Measurements from ENCODE around the gene ACBD4.
"Not testable (repeated sequence)": the region's sequence is repeated elsewhere in the genome, so short reads cannot be mapped to it uniquely, and the experiment has no call there.

ACBD4 gene

DNA sequence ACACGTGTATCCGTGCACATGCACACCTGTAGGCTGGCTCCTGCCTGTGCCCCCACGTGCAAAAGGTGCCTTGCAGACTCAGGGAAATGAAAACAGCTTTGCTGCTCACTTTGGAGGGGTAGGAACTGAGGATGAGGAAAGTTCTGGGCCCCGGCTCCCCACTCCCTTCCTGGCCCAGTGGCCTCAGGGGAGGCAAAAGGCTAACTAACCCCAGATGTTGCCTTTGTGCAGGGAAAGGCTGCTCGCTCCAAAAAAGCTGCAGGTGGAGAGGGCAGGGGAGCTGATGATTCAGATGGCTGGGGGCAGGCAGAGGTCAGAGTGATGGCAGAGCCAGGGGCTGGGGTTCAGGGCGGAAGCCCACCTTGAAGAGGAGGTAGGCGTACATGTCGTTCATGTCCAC lies 15.5 kb upstream of the ACBD4 start:
- DNase-seq (ENCODE audit: low read depth): no peak

DNA sequence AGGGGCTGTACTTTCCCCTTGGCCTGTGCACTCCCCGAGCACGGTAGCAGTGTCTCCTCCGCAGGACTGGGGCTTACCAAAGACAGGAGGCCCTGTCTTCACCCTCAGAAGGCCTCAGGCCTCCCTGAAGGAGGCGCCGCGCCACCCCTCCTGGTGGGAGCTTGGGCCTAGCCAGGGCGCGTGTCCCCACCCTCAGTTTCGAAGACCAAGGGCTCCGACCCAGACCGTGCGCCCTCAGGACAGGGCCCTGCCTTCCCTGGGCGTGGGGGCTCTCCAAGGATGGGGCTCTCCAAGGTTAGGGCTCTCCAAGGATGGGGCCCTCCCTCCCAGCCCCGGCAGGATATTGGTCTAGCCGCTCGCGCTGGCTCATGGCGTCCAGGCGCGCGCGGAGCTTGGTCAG lies 14.9 kb upstream of the ACBD4 start:
- no peak for DNase-seq (ENCODE audit: low read depth)

DNA sequence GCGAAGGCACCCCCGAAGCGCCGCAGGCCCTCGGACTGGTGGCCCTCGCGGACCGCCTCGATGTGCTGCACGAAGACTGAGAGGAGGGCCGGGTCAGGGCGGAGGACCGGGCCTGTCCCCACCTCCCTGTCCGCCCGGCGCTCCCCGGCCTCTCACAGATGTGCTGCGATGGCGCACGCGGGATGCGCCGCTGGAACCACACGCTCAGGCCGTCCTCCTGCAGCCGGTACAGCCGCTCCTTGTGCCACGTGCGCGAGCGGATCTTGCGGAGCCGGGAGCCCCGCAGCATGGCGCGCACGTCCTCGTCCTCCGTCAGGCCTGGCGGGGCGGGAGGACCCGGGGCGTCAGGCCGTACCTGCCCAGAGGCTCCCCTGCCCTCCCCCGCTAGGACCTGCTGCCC lies 14.4 kb upstream of the ACBD4 start:
- DNase-seq (ENCODE audit: low read depth): no peak

DNA sequence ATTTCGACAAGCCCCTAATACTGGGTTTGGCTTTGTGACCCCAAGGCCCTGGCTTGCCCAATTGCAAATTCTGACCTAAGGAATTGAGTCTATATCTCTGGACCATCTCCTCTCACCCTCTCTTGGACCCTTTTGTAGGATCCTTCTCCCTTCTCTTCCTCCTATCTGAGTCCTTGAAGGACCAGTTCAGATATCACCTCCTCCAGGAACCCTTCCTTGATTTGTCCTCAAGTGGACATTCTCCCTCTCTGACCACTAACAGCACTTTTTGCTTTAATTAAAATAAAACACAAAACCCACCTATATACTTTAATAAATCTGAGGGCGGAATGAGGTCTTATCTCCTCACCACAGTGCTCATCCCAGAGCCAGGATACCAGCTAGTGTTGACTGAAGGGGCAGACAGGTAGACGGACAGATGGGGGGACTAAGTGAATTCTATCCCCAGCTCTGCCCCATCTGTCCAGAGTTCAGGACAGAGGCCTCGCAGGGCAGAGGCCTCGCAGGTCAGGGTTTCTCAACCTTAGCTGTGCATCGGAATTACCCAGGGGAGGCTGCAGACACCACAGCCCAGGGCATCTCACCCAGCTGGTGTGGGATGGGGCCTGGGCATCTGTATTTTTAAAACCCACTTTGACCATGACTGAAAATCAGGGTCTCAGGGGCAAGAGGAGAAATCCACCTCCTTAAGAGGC lies 12.3 kb upstream of the ACBD4 start:
- no peak for DNase-seq (ENCODE audit: low read depth)

- DNase-seq (ENCODE audit: low read depth): peak; percentile 64
Observed at GRCh38 chr17:45123930-45124796, 11.3 kb upstream of the ACBD4 start.

- DNase-seq (ENCODE audit: low read depth): not testable (repeated sequence)
Observed at GRCh38 chr17:45124797-45125122, 10.7 kb upstream of the ACBD4 start.

- DNase-seq (ENCODE audit: low read depth): no peak
Observed at GRCh38 chr17:45125509-45125908, 10.0 kb upstream of the ACBD4 start.

GRCh38 chr17:45127207-45127547 lies 8.3 kb upstream of the ACBD4 start:
- no peak for DNase-seq (ENCODE audit: low read depth)

DNA sequence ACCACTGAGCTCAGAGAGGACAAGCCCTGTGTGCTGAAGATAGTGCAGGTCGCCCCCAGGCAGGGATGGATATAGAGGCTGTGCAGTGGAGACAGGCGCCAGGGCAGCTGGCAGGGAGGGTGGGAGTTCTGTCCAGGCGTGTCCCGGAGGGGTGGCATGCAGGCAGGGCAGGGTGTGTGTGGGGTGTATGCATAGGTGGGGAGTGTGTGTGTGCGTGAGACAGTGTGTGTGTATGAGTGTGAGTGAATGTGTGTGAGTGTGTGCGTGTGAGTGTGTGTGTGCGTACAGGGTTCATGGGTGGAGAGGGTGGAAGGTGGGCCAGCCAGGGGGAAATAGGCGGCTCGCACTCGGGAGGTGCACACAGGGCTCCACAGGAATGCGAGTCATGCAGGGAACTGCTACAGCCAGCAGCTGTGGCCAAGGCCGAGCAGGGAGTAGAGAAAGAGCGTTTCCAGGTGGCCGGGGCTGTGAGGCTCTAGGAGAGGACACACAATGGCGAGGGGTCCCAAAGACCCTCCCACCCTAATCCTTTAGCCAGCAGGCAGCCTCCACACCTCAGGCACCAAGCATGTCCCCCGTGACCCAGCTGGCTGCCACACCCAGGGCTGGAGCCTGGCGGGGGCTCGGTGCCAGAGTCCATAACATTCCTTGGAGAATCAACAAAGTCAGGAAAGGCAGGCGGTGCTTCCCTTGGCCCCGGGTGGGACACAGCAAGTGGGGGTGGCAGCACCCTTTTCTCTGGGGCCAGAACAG lies 7.8 kb upstream of the ACBD4 start:
- no peak for DNase-seq (ENCODE audit: low read depth)

DNA sequence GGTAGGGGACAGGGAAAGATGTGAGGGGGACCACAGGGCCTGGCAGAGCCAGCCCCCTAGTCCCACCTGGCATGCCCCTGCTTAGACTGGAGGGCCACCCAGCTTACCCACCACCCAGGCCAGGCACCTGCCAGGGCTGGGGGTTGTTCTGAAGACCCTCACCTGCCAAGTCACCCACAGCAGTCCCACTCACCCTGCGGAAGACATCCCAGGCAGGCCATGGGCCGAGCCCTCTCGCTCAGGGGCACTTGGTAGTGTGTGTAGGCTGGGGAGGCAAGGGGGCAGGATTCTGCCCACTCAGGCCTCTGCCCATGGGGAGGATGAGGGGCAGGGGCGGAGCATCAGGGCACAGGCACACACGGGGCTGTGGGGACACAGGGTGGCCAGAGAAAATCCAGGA lies 7.2 kb upstream of the ACBD4 start:
- no peak for DNase-seq (ENCODE audit: low read depth)

DNA sequence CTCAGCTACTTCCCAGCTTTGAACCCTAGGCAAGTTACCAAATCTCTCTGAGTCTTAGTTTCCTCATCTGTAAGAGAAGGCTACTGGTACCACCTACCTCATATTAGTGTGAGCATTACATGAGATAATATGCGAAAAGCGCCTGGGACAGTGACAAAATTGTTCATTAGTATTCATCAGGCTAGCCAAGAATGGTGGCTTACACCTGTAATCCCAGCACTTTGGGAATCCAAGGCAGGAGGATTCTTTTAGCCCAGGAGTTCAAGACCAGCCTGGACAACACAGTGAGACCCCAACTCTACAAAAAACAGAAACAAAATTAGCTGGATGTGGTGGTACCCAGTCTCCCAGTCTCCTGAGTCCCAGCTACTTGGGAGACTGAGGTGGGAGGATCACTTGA lies 6.5 kb upstream of the ACBD4 start:
- no peak for DNase-seq (ENCODE audit: low read depth)

GRCh38 chr17:45129426-45129939 lies 6.0 kb upstream of the ACBD4 start:
- peak; percentile 54 for DNase-seq (ENCODE audit: low read depth)

GRCh38 chr17:45129940-45130680 lies 5.4 kb upstream of the ACBD4 start:
- no peak for DNase-seq (ENCODE audit: low read depth)

GRCh38 chr17:45130681-45131615 lies 4.5 kb upstream of the ACBD4 start:
- DNase-seq (ENCODE audit: low read depth): no peak

GRCh38 chr17:45131616-45132319 lies 3.7 kb upstream of the ACBD4 start:
- DNase-seq (ENCODE audit: low read depth): no peak

DNA sequence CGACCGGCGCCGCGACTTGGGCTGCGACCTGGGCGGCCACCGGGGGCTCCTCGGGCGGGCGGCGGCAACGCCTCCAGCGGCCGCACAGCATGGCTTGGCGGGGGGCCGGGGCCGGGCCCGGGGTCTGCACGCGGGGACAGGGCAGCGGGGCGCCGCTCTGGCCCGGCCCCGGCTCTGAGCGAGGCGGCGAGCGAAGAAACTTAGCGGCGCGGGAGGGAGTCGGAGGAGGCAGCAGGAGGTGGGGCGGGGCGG lies 3.2 kb upstream of the ACBD4 start, which contains the start of gene PLCD3:
Gene PLCD3 (minus strand): TSS at position 196 of the 252 bp plus-strand sequence. CDS start 105 bp downstream, at position 91.
- no peak for DNase-seq (ENCODE audit: low read depth)

GRCh38 chr17:45132572-45133463 lies 2.7 kb upstream of the ACBD4 start:
- peak; percentile 77 for DNase-seq (ENCODE audit: low read depth)

GRCh38 chr17:45135978-45136791 lies 698 bp downstream of the ACBD4 start:
- DNase-seq (ENCODE audit: low read depth): no peak

All from fibroblast of gingiva (primary cell).